WERI-Rb-1 (cell line): ENCODE results near the gene PSEN1.

Experiments used
- DNase-seq: peaks from one replicate; pipeline ENCODE4 v3.0.0-alpha.2; 2020
- H3K27ac ChIP-seq: fragments of 250-450 bp; sonication (Bioruptor Pico); 2 replicates; pipeline ENCODE4 v1.5.1; 2020; ENCODE audit warnings: mild to moderate bottlenecking, moderate library complexity
- H3K27me3 ChIP-seq: fragments of 250-450 bp; sonication (Bioruptor Pico); 2 replicates; pipeline ENCODE4 v1.5.1; 2021; ENCODE audit warnings: mild to moderate bottlenecking, low read depth, moderate library complexity; ENCODE audit not compliant: insufficient read depth, severe bottlenecking
- H3K36me3 ChIP-seq: fragments of 250-450 bp; sonication (Bioruptor Pico); 2 replicates; pipeline ENCODE4 v1.5.1; 2020; ENCODE audit warnings: mild to moderate bottlenecking, moderate library complexity
- H3K4me3 ChIP-seq: 2 replicates; pipeline ENCODE4 v1.5.1; 2011; ENCODE audit warnings: low read depth, mild to moderate bottlenecking, control low read depth, low read length
- H3K9me3 ChIP-seq: fragments of 250-450 bp; sonication (Bioruptor Pico); 2 replicates; pipeline ENCODE4 v1.5.1; 2021; ENCODE audit warnings: mild to moderate bottlenecking, moderate library complexity; ENCODE audit not compliant: severe bottlenecking
- CTCF ChIP-seq: IDR thresholded peaks from 2 replicates; pipeline ENCODE4 v1.5.1; 2011; ENCODE audit warnings: low read depth, mild to moderate bottlenecking, control low read depth, inconsistent platforms, low read length

Gene PSEN1

GRCh38 chr14:73244541-73245290 is 108.4 kb downstream of the PSEN1 start:
- Histone ChIP-seq H3K27ac (no peak overlapping the region), H3K36me3 (no peaks in the 10 kb centered on the region), H3K27me3 (no peaks in the 10 kb centered on the region), H3K4me3 (no peak overlapping the region), H3K9me3 (no peaks in the 10 kb centered on the region)
- TF ChIP-seq CTCF, result no peak
- no peak for DNase-seq

GRCh38 chr14:73245480-73246325 is 109.4 kb downstream of the PSEN1 start:
- Histone ChIP-seq H3K4me3 (no peak overlapping the region), H3K27me3 (no peaks in the 10 kb centered on the region), H3K9me3 (no peaks in the 10 kb centered on the region), H3K36me3 (no peaks in the 10 kb centered on the region), H3K27ac (no peak overlapping the region)
- no peak for TF ChIP-seq CTCF
- no peak for DNase-seq

GRCh38 chr14:73246387-73247150 is 110.3 kb downstream of the PSEN1 start:
- Histone ChIP-seq H3K27me3 (no peaks in the 10 kb centered on the region), H3K4me3 (no peak overlapping the region), H3K36me3 (no peaks in the 10 kb centered on the region), H3K9me3 (no peaks in the 10 kb centered on the region), H3K27ac (no peak overlapping the region)
- no peak for DNase-seq
- TF ChIP-seq CTCF, result no peak

- DNase-seq, result no peak
- Histone ChIP-seq H3K27me3 (no peaks in the 10 kb centered on the region), H3K36me3 (no peaks in the 10 kb centered on the region), H3K9me3 (no peaks in the 10 kb centered on the region), H3K4me3 (no peak overlapping the region), H3K27ac (no peak overlapping the region)
- no peak for TF ChIP-seq CTCF
These were observed 112.0 kb downstream of the PSEN1 start for GRCh38 chr14:73248108-73248868.

- no peaks in the 10 kb centered on the region for H3K9me3 ChIP-seq
- H3K27ac ChIP-seq, result no peak overlapping the region
- H3K27me3 ChIP-seq, result no peaks in the 10 kb centered on the region
- no peak overlapping the region for H3K4me3 ChIP-seq
- no peak for TF ChIP-seq CTCF
- no peaks in the 10 kb centered on the region for H3K36me3 ChIP-seq
- DNase-seq, result no peak
These were observed 112.8 kb downstream of the PSEN1 start for GRCh38 chr14:73249108-73249507.
